Endothelial cell of umbilical vein (primary cell): Measurements from ENCODE around the gene PKD1L1. TPM values are rescaled to one million over a fixed set of nuclear protein-coding genes. Genes with fewer than 3 reads are reported as not detected.

ENCODE experiments used
- BruUV-seq: library from RNA; stranded (reverse); fragments of 400-500 nt; replicated peaks from 2 replicates; lab custom pipeline; 2021; lab: Mats Ljungman, UMichigan
- CTCF ChIA-PET: fragments of 300-600, 350-600 bp; sonication (Branson Sonifier 250); formaldehyde crosslinking; loops from one replicate; lab custom pipeline; 2021; ENCODE audit warnings: antibody characterized with exemption, inconsistent platforms; lab: Charles Lee
- POLR2A ChIA-PET: fragments of 300-600, 350-600 bp; sonication (Branson Sonifier 250); formaldehyde crosslinking; loops from one replicate; lab custom pipeline; 2021; ENCODE audit warnings: antibody characterized with exemption, inconsistent platforms; lab: Charles Lee
- DNase-seq: peaks from one replicate; pipeline ENCODE4 v3.0.0-alpha.2; 2011; ENCODE audit warnings: low read depth, low spot score
- FAIRE-seq: peaks from 2 replicates; lab custom pipeline; 2011; peaks lifted over from hg19 to GRCh38; lab: Jason Lieb, UNC
- H2AFZ ChIP-seq: 2 replicates; pipeline ENCODE4 v1.6.0; 2012; ENCODE audit warnings: low read depth, low read length, control low read depth, inconsistent platforms
- H3K27ac ChIP-seq: 2 replicates; pipeline ENCODE4 v1.5.1; 2011; ENCODE audit warnings: low read depth, mild to moderate bottlenecking, control low read depth, low read length, moderate library complexity; ENCODE audit not compliant: insufficient read depth
- H3K27me3 ChIP-seq, 2 experiments: 2 replicates each; pipeline versions ENCODE4 v1.6.0 to v1.6.1; 2011; ENCODE audit warnings: low read length in 2 of 2, mixed read lengths in 1 of 2; ENCODE audit not compliant: control insufficient read depth in 2 of 2, insufficient read depth in 2 of 2
- H3K36me3 ChIP-seq, 2 experiments: 2 replicates in 1 of 2; 3 replicates in 1 of 2; pipeline ENCODE4 v1.5.1; 2011; ENCODE audit warnings: low read length in 2 of 2, mild to moderate bottlenecking in 1 of 2, moderate library complexity in 1 of 2; ENCODE audit not compliant: control insufficient read depth in 2 of 2, insufficient read depth in 2 of 2; ENCODE audit errors: extremely low read depth in 1 of 2
- H3K4me1 ChIP-seq: 3 replicates; pipeline ENCODE4 v1.5.1; 2011; ENCODE audit warnings: mild to moderate bottlenecking, low read length; ENCODE audit not compliant: control insufficient read depth, insufficient read depth; ENCODE audit errors: extremely low read depth
- H3K4me2 ChIP-seq: 2 replicates; pipeline ENCODE4 v1.6.1; 2011; ENCODE audit warnings: low read length, control low read depth, mixed read lengths; ENCODE audit not compliant: insufficient read depth
- H3K4me3 ChIP-seq, 3 experiments: fragments of 200-600 bp in 1 of 3; sonication (generic), shearing (Covaris generic) in 1 of 3; replicated peaks in 1 of 3; 2 replicates each; pipeline ENCODE4 v1.5.1; 2011 to 2016; ENCODE audit warnings: control low read depth in 3 of 3, low read length in 3 of 3, mild to moderate bottlenecking in 2 of 3, inconsistent platforms in 1 of 3, low read depth in 1 of 3, moderate library complexity in 1 of 3; ENCODE audit not compliant: insufficient read depth in 1 of 3
- H3K79me2 ChIP-seq: 2 replicates; pipeline ENCODE4 v1.6.0; 2012; ENCODE audit warnings: low read length, inconsistent platforms; ENCODE audit not compliant: control insufficient read depth, insufficient read depth
- H3K9ac ChIP-seq: replicated peaks from 2 replicates; pipeline ENCODE3; 2011; ENCODE audit warnings: low read length, control low read depth; ENCODE audit not compliant: insufficient read depth; ENCODE audit errors: extremely low read depth
- H3K9me1 ChIP-seq: replicated peaks from 3 replicates; pipeline ENCODE4 v1.6.0; 2011; ENCODE audit warnings: mild to moderate bottlenecking, low read length; ENCODE audit not compliant: control insufficient read depth, insufficient read depth; ENCODE audit errors: extremely low read depth
- H3K9me3 ChIP-seq: replicated peaks from 2 replicates; pipeline ENCODE4 v1.5.1; 2012; ENCODE audit warnings: low read length, inconsistent platforms; ENCODE audit not compliant: control insufficient read depth, insufficient read depth
- H4K20me1 ChIP-seq: replicated peaks from 2 replicates; pipeline ENCODE3; 2011; ENCODE audit warnings: mild to moderate bottlenecking, low read length; ENCODE audit not compliant: control insufficient read depth, insufficient read depth; ENCODE audit errors: extremely low read depth
- EZH2 ChIP-seq: IDR thresholded peaks from 2 replicates; pipeline ENCODE4 v1.6.1; 2012; ENCODE audit warnings: borderline replicate concordance, low read depth, mild to moderate bottlenecking, moderate library complexity, low read length, inconsistent platforms; ENCODE audit not compliant: severe bottlenecking
- FOS ChIP-seq: IDR thresholded peaks from 2 replicates; pipeline ENCODE4 v1.6.1; 2011; ENCODE audit warnings: mild to moderate bottlenecking, low read length, moderate library complexity, borderline replicate concordance; ENCODE audit not compliant: insufficient read depth
- GATA2 ChIP-seq: IDR thresholded peaks from 2 replicates; pipeline ENCODE4 v1.7.0; 2011; ENCODE audit warnings: low read depth, mild to moderate bottlenecking, moderate library complexity, mixed read lengths, low read length; ENCODE audit not compliant: insufficient read length, insufficient read depth
- JUN ChIP-seq: IDR thresholded peaks from 2 replicates; pipeline ENCODE4 v1.6.1; 2011; ENCODE audit warnings: borderline replicate concordance, low read depth; ENCODE audit not compliant: insufficient read length, insufficient read depth
- MYC ChIP-seq: IDR thresholded peaks from one replicate; pipeline ENCODE4 v1.6.1; 2011; ENCODE audit warnings: mild to moderate bottlenecking, low read depth, low read length
- POLR2A ChIP-seq: IDR thresholded peaks from 2 replicates; pipeline ENCODE4 v1.6.1; 2012; ENCODE audit warnings: low read depth, mild to moderate bottlenecking, control low read depth, low read length
- POLR2AphosphoS5 ChIP-seq: IDR thresholded peaks from 2 replicates; pipeline ENCODE4 v1.6.1; 2012; ENCODE audit warnings: low read depth, mild to moderate bottlenecking, control low read depth, low read length, moderate library complexity; ENCODE audit not compliant: insufficient read depth
- dilution Hi-C: fragments of 300-500 bp; cut with MboI; formaldehyde crosslinking; loops from one replicate; pipeline ENCODE4 v1.15.0; 2019; ENCODE audit warnings: low sequenced_read_pairs; ENCODE audit not compliant: extremely low pct_ligation_motif_present
- intact Hi-C: fragments of 100-400 bp; cut with micrococcal nuclease; formaldehyde crosslinking; loops from one replicate; pipeline ENCODE4 v1.10.0; 2022
- polyA plus RNA-seq, 4 experiments: library from polyadenylated mRNA; depleted of rRNA in 3 of 4; stranded (reverse) in 3 of 4; unstranded in 1 of 4; fragments of >200 nt; gene quantifications; 2 replicates each; pipeline versions ENCODE4 v1.2.1 to v1.2.3, GENCODE V29; 2011 to 2012; ENCODE audit warnings: missing spikeins in 1 of 4
- total RNA-seq: library from RNA; stranded (reverse); gene quantifications from 2 replicates; pipeline ENCODE4 v1.2.3, GENCODE V29; 2021
- TF ChIP-seq, protein P1 (sequence below): IDR thresholded peaks from 2 replicates; pipeline ENCODE4 v1.6.1; 2011; ENCODE audit not compliant: insufficient read depth, insufficient read length
- TF ChIP-seq, protein P2 (sequence below), 2 donors: IDR thresholded peaks; 1 replicate in 1 of 2; 2 replicates in 1 of 2; pipeline ENCODE4 v1.5.1; 2011; ENCODE audit warnings: low read length in 2 of 2, mild to moderate bottlenecking in 2 of 2, moderate library complexity in 2 of 2, control low read depth in 1 of 2, inconsistent platforms in 1 of 2, low read depth in 1 of 2; ENCODE audit not compliant: insufficient read depth in 1 of 2; ENCODE audit errors: extremely low read depth in 1 of 2

PKD1L1 gene
- total and polyA plus RNA-seq, 2 donors (not counting 3 experiments of a cell fraction or from before 2014, with no cell fraction given) = 4.1 to 5.9 TPM

DNA sequence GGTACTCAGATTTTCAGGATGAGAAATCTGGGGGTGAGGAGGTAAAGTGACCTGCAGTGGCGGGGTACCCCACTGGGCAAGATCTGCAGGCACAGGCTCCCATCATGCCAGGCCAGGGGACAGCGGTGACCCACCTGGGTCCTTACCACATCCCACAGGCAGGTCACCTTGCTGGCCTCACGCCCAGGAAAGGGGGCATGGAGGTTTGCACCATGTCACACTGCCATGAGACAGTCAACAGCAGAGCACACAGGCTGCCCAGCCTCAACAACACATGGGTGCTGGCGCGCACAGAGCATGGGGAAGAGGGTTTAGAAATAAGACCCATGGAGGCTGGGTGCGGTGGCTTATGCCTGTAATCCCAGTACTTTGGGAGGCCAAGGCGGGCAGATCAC lies 914 bp downstream of the PKD1L1 start:
- Histone ChIP-seq H3K4me1 (peaks cover 76% of the 10 kb centered on the region), H3K27me3 (no peaks in the 10 kb centered on the region), H3K4me3 (no peak overlapping the region), H3K9ac (peak overlapping the region; percentile 67), H3K9me3 (no peaks in the 10 kb centered on the region), H2AFZ (no peak overlapping the region), H3K79me2 (no peaks in the 10 kb centered on the region), H4K20me1 (no peaks in the 10 kb centered on the region), H3K36me3 (no peaks in the 10 kb centered on the region), H3K27ac (peak overlapping the region; percentile 93), H3K9me1 (no peaks in the 10 kb centered on the region), H3K4me2 (no peak overlapping the region)
- dilution Hi-C loops (no loop called here), intact Hi-C loops (loop anchor here (1.0 to 10.0 kb wide), 4 partner anchors 31 to 1403 kb away; partner anchors contain the start of genes C7orf57 and HUS1)
- TSS peak; percentile 56 for BruUV-seq
- FAIRE-seq = no peak
- POLR2A ChIA-PET = interaction anchor here (1.5 kb wide), 1 partner anchor 21 kb away, joined by 4 read pairs; no protein-coding TSS in a partner anchor
- CTCF ChIA-PET = interaction anchor here (4.5 to 12.0 kb wide), 2 partner anchors 19 to 163 kb away, joined by 149 to 371 read pairs; no protein-coding TSS in a partner anchor
- DNase-seq = no peak
- TF ChIP-seq POLR2AphosphoS5 = no peak
- TF ChIP-seq EZH2 = no peak
- no peak for TF ChIP-seq JUN
- TF ChIP-seq, protein P1, sequence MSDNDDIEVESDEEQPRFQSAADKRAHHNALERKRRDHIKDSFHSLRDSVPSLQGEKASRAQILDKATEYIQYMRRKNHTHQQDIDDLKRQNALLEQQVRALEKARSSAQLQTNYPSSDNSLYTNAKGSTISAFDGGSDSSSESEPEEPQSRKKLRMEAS = no peak
- TF ChIP-seq POLR2A = no peak
- TF ChIP-seq, protein P2, sequence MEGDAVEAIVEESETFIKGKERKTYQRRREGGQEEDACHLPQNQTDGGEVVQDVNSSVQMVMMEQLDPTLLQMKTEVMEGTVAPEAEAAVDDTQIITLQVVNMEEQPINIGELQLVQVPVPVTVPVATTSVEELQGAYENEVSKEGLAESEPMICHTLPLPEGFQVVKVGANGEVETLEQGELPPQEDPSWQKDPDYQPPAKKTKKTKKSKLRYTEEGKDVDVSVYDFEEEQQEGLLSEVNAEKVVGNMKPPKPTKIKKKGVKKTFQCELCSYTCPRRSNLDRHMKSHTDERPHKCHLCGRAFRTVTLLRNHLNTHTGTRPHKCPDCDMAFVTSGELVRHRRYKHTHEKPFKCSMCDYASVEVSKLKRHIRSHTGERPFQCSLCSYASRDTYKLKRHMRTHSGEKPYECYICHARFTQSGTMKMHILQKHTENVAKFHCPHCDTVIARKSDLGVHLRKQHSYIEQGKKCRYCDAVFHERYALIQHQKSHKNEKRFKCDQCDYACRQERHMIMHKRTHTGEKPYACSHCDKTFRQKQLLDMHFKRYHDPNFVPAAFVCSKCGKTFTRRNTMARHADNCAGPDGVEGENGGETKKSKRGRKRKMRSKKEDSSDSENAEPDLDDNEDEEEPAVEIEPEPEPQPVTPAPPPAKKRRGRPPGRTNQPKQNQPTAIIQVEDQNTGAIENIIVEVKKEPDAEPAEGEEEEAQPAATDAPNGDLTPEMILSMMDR (IDR thresholded peaks at IDR 0.05; ENCODE audit: extremely low read depth in 1 of 2, insufficient read depth in 1 of 2, low read depth in 1 of 2, low read length in 2 of 2) = no peak
- TF ChIP-seq GATA2 = no peak
- no peak for TF ChIP-seq MYC
- TF ChIP-seq FOS = no peak
